ENCODE results near the gene ZDHHC14.
A peak's percentile ranks its signal among the peaks of the same experiment; 100 is the strongest.
"Not testable (repeated sequence)": the region's sequence is repeated elsewhere in the genome, so short reads cannot be mapped to it uniquely, and the experiment has no call there.

ZDHHC14 gene

DNA sequence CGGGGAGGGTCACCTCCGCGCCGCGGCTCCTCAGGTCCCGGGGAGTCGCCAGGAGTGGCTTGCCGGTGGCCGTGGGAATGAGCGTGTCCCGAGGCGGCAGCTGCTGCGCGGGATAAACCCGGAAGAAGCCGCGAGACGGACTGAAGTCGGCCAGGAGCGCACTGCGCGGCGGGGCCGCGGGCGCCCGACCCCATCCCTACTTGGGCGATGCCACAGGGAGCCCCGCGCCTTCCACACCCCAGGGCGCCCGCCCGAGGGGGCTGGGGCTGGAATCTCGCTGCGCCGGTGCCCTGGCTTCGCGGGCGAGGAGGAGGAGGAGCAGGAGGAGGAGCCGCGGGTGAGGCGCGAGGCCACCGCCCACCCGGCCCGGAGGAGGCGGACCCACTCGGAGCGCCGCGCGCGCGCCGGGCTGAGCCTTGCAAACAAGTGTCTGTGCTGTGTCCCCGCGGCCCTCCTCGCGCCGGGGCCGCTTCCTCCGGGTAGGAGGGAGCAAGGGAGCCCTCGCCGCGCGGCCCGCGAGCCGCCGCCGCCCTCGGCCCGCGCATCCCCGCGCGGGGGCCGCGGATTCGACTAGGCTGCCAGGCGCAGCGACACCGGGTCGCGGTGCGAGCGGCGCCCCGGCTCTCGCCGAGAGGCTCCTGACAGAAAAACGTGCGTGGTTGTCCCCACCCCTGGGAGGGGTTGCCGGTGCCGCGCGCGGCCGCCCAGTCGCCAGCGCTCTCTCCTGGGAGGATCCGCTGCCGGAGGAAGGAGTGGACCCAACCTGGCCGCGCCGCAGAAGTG, at the start of gene ZDHHC14:
TSS of gene ZDHHC14 (plus strand) at position 412 of the 783 bp plus-strand sequence.
- peak; percentile 88 for DNase-seq

DNA sequence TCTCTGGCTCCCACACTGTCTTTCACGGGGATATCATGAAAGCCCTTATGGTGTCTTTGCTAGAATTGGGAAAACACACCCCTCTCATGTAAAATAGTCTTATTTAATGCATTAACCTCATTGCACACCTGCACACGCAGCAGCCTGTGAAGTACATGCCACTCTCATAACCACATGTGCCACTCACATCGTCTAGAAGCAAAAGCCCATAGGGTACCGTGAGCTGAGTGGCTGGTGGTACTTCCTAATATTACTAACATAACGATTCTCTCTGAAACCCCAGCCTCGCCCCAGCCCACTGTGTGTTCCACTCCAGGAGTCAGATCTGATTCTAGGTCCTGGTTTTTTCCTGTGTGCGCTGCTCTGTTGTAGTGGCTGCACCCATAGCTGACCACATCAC, 48.2 kb upstream of the ZDHHC14 start:
- DNase-seq = no peak

DNA sequence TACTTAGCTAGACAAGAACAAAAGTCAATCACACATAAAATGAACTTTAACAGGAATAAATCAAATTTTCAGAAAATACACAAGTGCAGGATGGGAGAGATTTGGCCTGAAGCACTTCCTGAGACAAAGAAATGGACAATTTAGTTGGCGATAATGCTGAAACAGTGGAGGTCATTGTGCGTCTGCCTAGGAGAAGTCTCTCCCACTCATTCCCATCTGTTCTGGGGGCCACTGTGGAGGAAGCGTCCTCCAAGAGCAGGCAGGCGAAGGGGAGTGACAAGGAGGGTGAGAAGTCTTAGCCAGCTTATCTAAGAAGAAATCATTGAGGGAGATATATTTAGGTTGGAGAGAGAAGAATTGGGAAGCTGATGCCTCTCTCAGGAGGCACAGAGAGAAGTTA, 47.5 kb upstream of the ZDHHC14 start:
- no peak for DNase-seq

DNA sequence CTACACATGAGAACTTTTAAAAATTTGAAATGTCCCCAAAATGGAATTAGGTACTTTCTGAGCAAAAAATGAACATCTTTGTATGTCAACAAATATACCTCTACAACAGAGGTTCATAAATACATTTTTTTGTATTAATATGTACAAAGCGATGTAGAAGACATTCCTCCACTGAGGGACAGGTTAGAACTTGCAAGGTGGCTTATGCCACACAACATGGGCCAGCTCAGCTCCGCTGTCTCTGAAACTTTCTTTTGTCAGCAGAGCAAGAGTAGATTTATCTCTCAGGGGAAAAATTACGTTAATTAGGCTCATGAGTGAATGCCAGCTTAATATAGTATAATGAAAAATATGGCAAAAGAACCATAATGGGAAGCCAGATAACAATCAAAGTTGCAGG, 47.0 kb upstream of the ZDHHC14 start:
- DNase-seq = no peak

DNA sequence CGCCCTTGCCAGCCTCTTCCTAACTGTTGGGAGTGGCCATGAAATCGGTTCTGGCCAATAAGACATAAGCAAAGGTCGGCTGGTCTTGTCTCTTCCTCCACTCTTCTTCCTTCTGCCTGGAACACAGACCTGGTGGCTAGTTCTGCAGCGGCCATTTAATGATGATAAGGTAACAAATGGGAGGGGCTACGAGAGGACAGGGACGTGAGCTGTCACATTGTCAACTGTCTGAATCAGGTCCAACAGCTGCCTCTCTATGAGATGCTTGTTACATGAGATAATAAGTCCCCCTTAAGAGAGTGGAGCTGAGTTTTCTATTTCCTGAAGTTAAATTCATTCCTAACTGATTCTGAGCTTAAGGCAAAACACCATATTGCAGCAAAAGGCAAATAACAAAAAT, 45.2 kb upstream of the ZDHHC14 start:
- DNase-seq = no peak

DNA sequence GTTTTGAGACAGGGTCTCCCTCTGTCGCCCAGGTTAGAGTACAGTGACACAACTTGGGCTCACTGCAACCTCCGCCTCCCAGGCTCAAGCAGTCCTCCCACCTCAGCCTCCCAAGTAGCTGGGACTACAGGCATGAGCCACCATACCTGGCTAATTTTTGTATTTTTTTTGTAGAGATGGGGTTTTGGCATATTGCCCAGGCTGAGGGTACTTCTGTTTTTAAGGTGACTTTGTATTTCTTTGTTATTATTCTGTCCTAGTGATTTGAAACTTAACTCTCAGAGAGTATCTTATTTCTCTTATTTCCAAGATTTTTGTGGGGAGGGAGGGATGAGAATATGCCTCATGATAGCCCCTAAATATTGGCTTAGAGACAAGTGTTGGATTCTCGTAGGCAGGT, 43.7 kb upstream of the ZDHHC14 start:
- DNase-seq = not testable (repeated sequence)

DNA sequence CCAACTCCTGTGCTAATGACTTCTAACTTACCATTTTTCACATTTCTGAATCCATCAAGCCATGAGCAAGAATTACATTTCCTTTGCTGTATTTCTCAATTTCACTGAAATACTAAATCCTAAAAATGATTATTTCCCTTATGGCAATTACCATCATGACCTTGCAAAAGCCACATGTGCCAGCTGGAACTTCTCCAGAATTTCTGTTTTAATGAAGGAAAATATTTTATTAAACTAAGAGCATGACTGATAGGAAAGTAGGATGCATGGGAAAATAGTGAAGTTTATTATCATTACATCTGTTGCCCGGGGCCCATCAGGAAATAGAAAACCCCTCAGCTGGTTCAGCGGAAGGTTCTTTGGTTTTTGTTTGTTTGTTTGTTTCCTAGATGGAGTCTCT, 43.2 kb upstream of the ZDHHC14 start:
- no peak for DNase-seq

DNA sequence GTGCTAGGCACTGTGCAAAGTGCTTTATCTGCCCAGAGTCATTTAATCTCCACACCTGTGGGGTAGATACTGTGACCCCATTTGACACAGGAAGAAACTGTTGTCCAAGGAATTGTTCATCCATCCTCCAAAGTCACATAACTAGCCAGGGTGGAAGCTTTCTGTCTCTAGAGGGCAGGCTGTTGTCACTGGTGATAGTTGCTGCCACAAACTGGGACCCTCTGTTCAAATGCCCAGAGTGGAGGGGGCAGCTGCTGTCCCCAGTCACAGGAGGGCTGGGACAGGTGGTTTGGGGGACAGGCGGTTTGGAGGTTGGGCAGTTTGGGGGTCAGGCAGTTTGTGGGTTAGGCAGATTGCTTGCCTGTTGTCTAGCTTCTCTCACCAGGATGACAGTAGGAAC, 41.6 kb upstream of the ZDHHC14 start:
- no peak for DNase-seq

DNA sequence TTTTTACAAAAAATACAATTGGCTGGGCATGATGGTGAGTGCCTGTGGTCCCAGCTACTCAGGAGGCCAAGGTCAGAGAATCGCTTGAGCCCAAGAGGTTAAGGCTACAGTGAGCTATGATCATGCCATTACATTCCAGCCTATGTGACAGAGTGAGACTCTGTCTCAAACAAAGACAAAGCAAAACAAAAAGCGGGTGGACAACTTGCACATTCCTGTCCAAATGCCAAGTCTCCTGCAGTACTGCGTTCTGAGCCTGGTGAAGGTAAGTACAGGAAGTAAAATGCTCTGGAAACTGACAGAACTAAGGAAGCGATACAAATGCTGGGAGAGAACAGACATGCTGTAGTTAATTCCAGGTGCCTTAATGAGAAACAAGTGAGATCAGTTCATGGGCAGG, 37.3 kb upstream of the ZDHHC14 start:
- DNase-seq = no peak

DNA sequence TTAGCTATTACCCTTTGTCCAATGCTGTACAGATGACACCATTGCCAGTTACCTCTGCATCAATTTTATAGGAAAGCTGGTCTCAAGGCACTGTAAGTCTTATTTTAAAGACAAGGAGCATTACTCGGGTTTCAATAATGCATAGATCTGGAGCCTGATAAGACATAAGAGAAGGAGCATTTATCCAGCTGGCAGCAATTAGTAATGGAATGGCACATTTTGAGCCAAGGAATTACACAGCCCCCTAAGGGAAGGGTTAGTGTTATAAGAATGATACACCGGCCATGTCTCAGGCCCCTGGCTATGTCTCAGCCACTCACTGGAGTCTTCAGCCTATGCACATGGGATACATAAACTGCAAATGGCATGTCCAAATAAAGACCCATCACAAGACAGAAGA, 34.6 kb upstream of the ZDHHC14 start:
- DNase-seq = no peak

DNA sequence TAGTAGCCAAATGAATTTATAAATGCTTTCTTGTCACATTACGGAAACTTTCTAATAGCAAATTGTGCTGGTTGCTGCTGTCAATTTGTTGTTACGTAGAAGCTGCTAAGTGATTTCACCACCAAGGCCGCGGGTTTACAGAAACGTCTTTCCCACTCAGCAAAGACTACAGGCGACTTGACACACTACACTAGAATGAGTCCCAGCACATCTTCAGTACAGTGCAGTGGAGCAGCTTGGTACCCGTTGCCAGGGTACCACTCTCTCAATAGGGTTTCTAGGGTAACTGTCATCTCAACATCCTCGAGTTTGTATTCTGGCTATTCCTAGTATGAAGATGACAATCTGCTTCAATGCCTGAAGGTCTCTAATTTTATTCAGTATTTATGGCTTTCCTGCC, 22.7 kb upstream of the ZDHHC14 start:
- no peak for DNase-seq

DNA sequence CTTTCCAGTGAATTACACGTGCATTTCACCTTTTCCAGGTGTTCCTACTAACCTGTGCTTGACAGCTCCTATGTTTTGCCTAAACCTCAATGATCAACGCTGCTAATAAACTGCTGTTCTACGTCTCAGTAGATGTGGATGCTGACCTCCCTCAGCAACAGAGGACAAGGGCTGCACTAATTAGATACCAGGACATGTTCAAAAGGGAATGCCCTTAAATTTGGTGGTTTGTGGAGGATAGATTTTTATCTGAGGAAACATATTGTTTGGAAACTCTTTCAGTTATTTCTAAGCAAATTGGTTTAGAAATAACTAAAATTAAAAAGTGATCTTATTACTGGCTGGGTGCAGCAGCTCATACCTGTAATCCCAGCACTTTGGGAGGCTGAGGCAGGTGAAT, 19.1 kb upstream of the ZDHHC14 start:
- DNase-seq = no peak

DNA sequence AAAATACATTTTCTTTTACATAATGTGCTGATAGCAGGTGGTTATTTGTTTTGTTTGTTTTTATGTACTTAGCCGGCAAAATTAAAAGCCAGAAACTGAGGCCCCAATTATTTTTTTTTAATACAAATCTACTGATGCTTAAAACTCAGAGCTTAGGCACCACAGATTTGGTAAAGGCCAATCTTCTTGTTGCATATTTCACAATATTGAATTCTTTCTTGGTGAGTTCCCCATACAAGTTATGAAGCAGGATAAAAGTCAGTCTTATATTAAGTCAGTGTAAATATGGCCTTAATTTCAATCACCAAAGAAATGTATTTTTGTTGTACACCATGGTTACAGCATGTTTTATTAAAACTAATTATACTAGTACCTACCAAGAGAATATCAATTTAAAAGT, 16.3 kb upstream of the ZDHHC14 start:
- DNase-seq = no peak

DNA sequence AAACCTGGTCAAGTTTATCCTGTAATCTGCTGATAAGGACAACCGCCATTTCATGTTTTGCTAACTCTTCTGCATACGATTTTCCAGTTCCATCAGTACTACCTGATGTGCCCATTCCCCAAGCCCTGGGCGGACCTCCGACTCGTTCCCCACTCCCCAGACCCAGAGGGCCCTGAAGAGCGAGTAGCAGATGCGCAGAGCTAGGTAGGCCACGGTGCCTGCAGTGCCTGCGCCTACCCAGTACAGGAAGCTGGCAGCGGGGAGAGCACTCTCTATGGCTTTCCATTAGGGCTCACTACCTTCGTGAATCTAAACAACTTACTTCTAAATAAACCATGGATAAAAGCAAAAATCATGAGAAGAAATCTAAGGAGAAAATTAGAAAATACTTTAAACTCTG, 14.3 kb upstream of the ZDHHC14 start:
- no peak for DNase-seq

DNA sequence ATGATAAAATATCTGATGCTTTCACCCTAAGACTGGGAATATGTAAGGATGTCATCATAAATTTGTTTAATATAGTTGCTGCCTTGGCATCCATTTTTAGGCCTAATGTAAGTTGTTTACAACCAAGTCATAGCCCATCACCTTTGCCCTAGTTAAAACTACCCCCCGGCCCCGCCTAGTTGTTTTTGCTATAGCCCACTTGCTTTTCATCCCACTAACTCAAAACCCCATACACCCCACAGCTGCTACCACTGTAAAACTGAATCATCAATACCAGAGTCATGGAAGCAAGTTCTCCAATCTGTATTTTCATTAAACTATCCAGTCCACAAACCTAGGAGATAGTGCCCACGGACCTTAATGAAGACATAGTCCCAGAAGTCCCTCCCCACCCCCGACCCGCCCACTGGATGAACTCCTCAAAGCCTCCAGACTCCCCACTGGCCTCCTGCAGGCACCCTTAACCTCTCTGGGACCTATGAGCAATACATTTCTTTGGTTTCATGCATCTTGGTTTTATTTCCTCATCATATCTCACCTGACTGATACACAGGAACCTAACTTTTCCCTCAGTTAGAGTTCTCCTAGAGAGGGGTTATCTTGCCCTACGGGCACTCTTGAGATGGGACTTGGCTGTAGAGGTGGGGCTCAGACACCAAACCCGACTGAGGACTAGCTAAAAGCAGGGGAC, 12.5 kb upstream of the ZDHHC14 start:
- no peak for DNase-seq

DNA sequence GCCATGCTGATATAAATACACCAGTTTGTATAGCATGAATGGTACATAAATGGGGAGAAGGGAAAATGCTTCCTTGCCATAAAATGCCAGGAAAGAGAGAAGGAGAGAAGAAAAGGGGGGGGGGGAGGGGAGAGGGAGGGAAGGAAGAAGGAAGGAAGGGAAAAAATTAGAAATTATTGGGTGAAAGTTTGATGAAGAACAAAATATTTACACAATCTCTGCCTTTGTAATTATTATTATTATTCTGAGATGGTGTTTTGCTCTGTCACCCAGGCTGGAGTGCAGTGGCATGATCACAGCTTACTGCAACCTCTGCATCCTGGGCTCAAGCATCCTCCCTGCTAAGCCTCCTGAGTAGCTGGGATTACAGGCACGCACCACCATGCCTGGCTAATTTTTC, 10.2 kb upstream of the ZDHHC14 start:
- DNase-seq = no peak

DNA sequence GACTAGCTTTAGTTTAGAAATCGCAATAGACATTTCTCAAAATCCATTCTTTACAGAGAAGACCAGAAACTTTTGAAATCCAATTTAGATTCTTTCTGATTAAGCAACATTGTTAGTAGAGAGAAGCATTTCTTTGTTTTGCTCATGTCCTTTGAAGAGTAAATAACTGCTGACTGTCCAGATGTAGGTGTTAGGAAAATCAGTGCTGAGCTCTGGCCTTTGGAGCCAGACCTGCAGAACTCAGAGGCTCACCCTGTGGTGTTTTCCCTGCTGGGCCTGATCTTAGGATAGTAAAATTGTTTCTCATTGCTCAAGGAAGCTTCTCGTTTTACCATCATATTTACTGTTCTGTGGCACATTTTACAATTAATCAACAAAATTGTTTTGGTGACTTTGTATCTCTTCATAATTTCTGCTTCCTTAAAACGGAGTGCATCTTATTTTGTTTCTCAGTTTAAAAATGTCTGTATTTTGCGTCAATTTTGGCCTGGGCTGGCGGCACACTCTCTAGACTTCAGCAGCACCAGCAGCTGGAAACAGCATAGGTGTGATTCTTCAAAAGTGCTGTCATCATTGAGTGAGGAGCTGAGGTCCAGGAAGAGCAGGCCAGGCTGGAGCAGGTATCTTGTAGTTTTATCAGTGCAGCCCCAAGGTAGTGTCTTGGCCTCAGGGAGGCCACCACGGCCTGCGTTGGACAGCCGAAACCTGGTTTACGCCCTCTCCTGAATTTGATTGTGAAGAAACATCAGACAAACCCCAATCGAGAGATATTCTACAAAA, 8.3 kb upstream of the ZDHHC14 start:
- no peak for DNase-seq

DNA sequence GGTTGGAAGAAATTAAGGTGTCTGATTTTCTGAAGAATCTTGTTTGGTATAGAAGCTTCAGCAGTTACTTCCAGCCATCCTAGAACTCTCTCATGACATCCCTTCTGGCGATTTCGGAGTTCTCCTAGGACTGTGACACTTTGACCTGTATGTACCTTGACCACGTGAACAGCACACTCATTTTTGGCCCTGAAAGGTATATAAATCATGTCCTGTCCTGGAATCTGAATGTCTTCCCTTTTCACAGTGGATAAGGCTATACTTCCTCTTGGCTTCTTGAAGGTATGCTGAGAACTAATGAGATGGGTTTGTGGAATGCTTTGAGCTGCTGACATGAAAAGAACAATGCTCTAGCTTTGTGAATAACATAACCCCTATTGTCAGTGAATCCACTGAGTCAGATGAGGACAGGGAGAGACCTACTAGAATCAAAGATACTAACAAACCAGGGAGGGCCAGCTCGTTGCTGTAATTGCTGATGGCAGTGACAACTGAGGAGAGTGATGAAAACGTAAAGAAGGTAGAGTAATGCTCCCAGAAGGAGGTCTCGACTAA, 6.0 kb upstream of the ZDHHC14 start:
- DNase-seq = no peak

DNA sequence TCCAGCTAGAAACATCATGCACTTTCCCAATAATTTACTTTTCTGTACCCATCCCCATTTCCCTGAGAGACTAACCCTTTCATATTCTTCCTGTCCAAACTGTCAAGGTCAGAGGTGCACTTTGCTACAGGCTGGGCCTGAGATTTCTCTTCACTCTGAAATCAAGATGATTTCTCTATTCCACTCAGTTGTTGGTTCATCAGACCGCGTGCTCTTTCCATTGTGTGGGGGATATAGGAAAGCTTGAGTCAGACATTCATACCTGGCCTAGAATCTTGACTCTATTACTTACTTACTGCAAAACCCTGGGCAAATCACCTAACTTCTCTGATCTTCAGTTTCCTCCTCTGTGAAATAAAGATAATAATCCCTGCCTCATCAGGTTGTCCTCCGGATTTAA, 4.7 kb upstream of the ZDHHC14 start:
- no peak for DNase-seq

DNA sequence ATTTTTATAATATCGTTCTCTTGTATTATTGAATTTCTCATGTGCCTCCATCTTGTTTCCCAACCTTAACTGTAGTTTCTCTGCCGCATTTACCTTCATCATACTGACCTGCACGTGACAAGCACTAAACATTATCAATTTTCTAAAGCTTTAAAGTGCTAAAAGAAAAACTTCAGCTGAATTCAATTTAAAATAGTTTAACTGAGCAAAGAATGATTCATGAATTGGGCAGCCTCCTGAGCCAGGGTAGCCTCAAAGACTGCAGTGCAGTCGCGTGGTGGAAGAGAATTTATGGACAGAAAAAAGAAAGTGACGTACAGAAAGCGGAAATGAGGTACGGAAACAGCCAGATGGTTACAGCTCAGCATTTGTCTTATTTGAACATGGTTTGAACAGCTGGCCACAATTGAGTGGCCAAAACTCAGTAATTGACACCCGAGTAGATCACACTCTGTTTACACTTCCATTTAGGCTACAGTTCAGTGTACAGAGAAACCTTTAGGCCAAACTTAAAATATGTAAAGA, 4.2 kb upstream of the ZDHHC14 start:
- DNase-seq = no peak

DNA sequence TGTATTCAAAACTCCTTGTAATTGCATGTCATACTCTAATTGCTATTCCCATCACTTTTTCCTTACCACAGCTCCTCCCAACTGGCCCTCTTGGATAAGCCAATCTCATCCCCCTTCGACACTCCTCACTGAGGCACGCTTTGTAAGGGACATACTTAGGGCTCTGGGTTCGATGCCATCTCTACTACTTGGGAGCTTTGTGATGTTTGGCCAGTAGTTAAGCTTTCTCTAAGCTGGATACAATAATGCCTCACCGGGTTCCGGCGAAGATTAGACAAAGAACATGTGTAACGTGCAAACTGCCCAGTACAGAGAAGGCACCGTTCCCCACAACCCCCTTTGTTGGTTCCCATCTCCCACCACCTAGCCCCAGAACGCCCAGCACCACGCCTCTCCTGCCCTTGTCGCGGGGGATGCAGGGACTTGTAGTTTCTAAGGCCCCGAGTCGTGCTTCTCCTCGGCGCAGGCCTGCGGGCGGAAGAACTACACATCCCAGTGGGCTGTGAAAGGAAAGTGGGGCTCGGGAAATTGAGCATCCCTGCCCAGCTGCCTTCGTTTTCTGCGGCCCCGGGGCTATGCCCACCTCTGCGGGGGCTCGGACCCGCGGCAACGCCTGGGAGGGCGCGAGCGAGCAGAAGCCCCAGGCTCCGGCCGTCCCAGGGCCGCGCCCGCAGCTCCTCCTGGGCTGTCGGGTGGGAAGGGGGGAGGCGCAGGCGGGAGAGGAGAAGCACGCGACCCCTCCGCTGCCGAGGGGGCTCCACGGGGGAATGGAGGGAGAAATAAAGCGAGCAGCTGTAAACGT, 1.1 kb upstream of the ZDHHC14 start:
- peak; percentile 90 for DNase-seq

DNA sequence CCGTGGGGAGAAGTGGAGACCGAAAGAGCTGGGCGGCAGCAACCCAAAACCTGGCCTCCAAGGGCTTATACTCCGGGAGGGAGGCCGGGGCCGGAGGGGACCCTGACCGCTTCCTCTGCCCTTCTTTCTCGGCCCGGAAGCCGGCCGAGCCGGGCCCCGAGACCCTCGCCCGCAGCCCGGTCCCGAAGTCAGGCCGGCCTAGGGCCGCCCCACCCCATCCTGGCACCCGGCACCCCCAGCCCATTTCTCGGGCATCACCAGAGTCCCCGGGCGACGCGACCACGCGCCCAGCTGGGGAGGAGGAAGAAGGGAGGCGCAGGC, 572 bp upstream of the ZDHHC14 start:
- no peak for DNase-seq
